ENCODE data around the gene TNIP2.

DNA sequence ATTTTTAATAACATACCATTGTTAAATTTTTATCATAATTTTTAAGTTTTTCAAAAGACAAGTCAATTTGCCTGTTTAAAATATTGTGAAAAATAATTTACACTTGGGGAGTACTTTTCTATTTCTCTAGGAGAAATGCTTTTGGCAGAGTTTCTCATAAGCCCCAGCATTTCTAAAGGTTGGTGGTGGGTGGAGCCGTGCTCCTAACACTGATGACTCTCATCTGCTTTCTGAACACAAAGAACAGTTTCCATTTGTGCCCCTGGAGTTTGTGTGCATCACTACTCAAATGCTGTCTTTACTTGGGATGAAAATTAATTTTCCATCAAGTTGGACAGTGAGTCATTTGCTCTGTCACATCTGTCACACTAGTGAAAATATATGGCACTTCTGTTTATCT lies 57.6 kb downstream of the TNIP2 start:
- TF ChIP-seq, protein P1, sequence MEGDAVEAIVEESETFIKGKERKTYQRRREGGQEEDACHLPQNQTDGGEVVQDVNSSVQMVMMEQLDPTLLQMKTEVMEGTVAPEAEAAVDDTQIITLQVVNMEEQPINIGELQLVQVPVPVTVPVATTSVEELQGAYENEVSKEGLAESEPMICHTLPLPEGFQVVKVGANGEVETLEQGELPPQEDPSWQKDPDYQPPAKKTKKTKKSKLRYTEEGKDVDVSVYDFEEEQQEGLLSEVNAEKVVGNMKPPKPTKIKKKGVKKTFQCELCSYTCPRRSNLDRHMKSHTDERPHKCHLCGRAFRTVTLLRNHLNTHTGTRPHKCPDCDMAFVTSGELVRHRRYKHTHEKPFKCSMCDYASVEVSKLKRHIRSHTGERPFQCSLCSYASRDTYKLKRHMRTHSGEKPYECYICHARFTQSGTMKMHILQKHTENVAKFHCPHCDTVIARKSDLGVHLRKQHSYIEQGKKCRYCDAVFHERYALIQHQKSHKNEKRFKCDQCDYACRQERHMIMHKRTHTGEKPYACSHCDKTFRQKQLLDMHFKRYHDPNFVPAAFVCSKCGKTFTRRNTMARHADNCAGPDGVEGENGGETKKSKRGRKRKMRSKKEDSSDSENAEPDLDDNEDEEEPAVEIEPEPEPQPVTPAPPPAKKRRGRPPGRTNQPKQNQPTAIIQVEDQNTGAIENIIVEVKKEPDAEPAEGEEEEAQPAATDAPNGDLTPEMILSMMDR (IDR thresholded peaks at IDR 0.05; ENCODE audit: insufficient read depth, low read length) = no peak
- TF ChIP-seq POLR2AphosphoS5 (IDR thresholded peaks at IDR 0.05; ENCODE audit: low read depth) = no peak
- TF ChIP-seq, protein P2, sequence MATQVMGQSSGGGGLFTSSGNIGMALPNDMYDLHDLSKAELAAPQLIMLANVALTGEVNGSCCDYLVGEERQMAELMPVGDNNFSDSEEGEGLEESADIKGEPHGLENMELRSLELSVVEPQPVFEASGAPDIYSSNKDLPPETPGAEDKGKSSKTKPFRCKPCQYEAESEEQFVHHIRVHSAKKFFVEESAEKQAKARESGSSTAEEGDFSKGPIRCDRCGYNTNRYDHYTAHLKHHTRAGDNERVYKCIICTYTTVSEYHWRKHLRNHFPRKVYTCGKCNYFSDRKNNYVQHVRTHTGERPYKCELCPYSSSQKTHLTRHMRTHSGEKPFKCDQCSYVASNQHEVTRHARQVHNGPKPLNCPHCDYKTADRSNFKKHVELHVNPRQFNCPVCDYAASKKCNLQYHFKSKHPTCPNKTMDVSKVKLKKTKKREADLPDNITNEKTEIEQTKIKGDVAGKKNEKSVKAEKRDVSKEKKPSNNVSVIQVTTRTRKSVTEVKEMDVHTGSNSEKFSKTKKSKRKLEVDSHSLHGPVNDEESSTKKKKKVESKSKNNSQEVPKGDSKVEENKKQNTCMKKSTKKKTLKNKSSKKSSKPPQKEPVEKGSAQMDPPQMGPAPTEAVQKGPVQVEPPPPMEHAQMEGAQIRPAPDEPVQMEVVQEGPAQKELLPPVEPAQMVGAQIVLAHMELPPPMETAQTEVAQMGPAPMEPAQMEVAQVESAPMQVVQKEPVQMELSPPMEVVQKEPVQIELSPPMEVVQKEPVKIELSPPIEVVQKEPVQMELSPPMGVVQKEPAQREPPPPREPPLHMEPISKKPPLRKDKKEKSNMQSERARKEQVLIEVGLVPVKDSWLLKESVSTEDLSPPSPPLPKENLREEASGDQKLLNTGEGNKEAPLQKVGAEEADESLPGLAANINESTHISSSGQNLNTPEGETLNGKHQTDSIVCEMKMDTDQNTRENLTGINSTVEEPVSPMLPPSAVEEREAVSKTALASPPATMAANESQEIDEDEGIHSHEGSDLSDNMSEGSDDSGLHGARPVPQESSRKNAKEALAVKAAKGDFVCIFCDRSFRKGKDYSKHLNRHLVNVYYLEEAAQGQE (IDR thresholded peaks at IDR 0.05; ENCODE audit: insufficient replicate concordance, low read depth) = no peak
- TF ChIP-seq GABPA (IDR thresholded peaks at IDR 0.05; ENCODE audit: low read depth) = no peak
